ENCODE data around the gene VCP. TPM values are rescaled to one million over a fixed set of nuclear protein-coding genes. Genes with fewer than 3 reads are reported as not detected.

VCP gene
- total RNA-seq, 2 experiments from 2014 or later = 218 to 245 TPM

GRCh38 chr9:35114113-35114839, 41.9 kb upstream of the VCP start:
- Mint-ChIP-seq H3K36me3 (ENCODE audit: low read depth) (peaks cover 10% of the 10 kb centered on the region), H3K4me1 (ENCODE audit: low read depth) (peaks cover 67% of the 10 kb centered on the region), H3K4me3 (peak overlapping the region; percentile 94), H3K9me3 (no peaks in the 10 kb centered on the region), H3K27me3 (no peaks in the 10 kb centered on the region), H3K27ac (peak overlapping the region; percentile 79)
- DNase-seq (peak; percentile 34 to 92 (median 70)), ATAC-seq (ENCODE audit: poor library complexity) (peak; percentile 26)
- Histone ChIP-seq H3K9me3 (ENCODE audit: control insufficient read depth in 1 of 2, insufficient read depth in 1 of 2, low read length in 2 of 2) (no peaks in the 10 kb centered on the region), H3K27ac (ENCODE audit: low read depth in 1 of 2, low read length in 2 of 2) (peak overlapping the region; percentile 81 to 83), H3K4me1 (ENCODE audit: insufficient read depth, low read length) (peaks cover 64% of the 10 kb centered on the region), H3K36me3 (ENCODE audit: insufficient read depth, low read length) (no peaks in the 10 kb centered on the region), H3K27me3 (ENCODE audit: control insufficient read depth in 1 of 2, insufficient read depth in 2 of 2, low read length in 2 of 2) (no peaks in the 10 kb centered on the region), H3K4me3 (ENCODE audit: low read length) (peak overlapping the region; percentile 66)
- ChIA-PET CTCF (interaction anchor here (1.5 to 5.3 kb wide), 4 partner anchors 11 to 215 kb away, joined by 5 to 28 read pairs (median 10); partner anchors contain the start of genes PIGO and STOML2), POLR2A (interaction anchor here (0.6 to 6.8 kb wide), 7 partner anchors 11 to 456 kb away, joined by 3 to 46 read pairs (median 5); partner anchors contain the start of genes FANCG, PIGO, STOML2 and VCP)
- TF ChIP-seq, protein P1, sequence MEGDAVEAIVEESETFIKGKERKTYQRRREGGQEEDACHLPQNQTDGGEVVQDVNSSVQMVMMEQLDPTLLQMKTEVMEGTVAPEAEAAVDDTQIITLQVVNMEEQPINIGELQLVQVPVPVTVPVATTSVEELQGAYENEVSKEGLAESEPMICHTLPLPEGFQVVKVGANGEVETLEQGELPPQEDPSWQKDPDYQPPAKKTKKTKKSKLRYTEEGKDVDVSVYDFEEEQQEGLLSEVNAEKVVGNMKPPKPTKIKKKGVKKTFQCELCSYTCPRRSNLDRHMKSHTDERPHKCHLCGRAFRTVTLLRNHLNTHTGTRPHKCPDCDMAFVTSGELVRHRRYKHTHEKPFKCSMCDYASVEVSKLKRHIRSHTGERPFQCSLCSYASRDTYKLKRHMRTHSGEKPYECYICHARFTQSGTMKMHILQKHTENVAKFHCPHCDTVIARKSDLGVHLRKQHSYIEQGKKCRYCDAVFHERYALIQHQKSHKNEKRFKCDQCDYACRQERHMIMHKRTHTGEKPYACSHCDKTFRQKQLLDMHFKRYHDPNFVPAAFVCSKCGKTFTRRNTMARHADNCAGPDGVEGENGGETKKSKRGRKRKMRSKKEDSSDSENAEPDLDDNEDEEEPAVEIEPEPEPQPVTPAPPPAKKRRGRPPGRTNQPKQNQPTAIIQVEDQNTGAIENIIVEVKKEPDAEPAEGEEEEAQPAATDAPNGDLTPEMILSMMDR (IDR thresholded peaks at IDR 0.05) = no peak
- intact Hi-C loops (cut with DNase I, micrococcal nuclease) = loop anchor here (2.0 to 10.0 kb wide), 7 partner anchors 35 to 701 kb away; partner anchors contain the start of genes SPAG8 (in 2 of the 2), CREB3 (in 1 of the 2), ENHO (in 1 of the 2) and FANCG (in 1 of the 2)

- DNase-seq (peak in 4 of 14 experiments; percentile 9 to 75 (median 57)), ATAC-seq (ENCODE audit: poor library complexity) (no peak)
- Histone ChIP-seq H3K27me3 (ENCODE audit: control insufficient read depth in 1 of 2, insufficient read depth in 2 of 2, low read length in 2 of 2) (no peaks in the 10 kb centered on the region), H3K9me3 (ENCODE audit: control insufficient read depth in 1 of 2, insufficient read depth in 1 of 2, low read length in 2 of 2) (no peaks in the 10 kb centered on the region), H3K27ac (ENCODE audit: low read depth in 1 of 2, low read length in 2 of 2) (peak overlapping the region; percentile 47 to 71), H3K4me3 (ENCODE audit: low read length) (no peak overlapping the region), H3K36me3 (ENCODE audit: insufficient read depth, low read length) (peaks cover 12% of the 10 kb centered on the region), H3K4me1 (ENCODE audit: insufficient read depth, low read length) (peaks cover 64% of the 10 kb centered on the region)
- peaks cover 21% of the 10 kb centered on the region for H3K36me3 Mint-ChIP-seq (ENCODE audit: low read depth)
- intact Hi-C loops (cut with DNase I, micrococcal nuclease) = loop anchor here (5.0 to 10.0 kb wide), 6 partner anchors 40 to 702 kb away; partner anchors contain the start of genes SPAG8 (in 2 of the 2), CREB3 (in 1 of the 2), ENHO (in 1 of the 2) and HINT2 (in 1 of the 2)
- peak overlapping the region; percentile 84 for H3K27ac Mint-ChIP-seq
- no peaks in the 10 kb centered on the region for H3K27me3 Mint-ChIP-seq
- H3K4me3 Mint-ChIP-seq = peak overlapping the region; percentile 93
- POLR2A ChIA-PET = interaction anchor here (0.7 to 6.8 kb wide), 5 partner anchors 9 to 47 kb away, joined by 3 to 46 read pairs (median 13); partner anchors contain the start of genes FANCG, PIGO, STOML2 and VCP
- no peaks in the 10 kb centered on the region for H3K9me3 Mint-ChIP-seq
- CTCF ChIA-PET = interaction anchor here (1.0 to 1.9 kb wide), 3 partner anchors 10 to 147 kb away, joined by 3 to 15 read pairs (median 4); partner anchors contain the start of genes PIGO and STOML2
- H3K4me1 Mint-ChIP-seq (ENCODE audit: low read depth) = peaks cover 67% of the 10 kb centered on the region
- TF ChIP-seq, protein P1 (IDR thresholded peaks at IDR 0.05) = no peak
Measured at GRCh38 chr9:35112257-35113020, 40.0 kb upstream of the VCP start.
